Astrocyte (in vitro differentiated cells and primary cell): ENCODE data around the gene TENM3. TPM values are rescaled to one million over a fixed set of nuclear protein-coding genes. Genes with fewer than 3 reads are reported as not detected.
A peak's percentile ranks its signal among the peaks of the same experiment; 100 is the strongest.

Experiments used
- DNase-seq: peaks from one replicate; pipeline ENCODE4 v3.0.0-alpha.2; 2010; ENCODE audit warnings: low read depth
- FAIRE-seq: peaks from 2 replicates; lab custom pipeline; 2011; peaks lifted over from hg19 to GRCh38; lab: Jason Lieb, UNC
- H2AFZ ChIP-seq: 2 replicates; pipeline ENCODE4 v1.6.0; 2012; ENCODE audit warnings: low read depth, low read length, inconsistent platforms
- H3K27ac ChIP-seq: 2 replicates; pipeline ENCODE4 v1.5.1; 2011; ENCODE audit warnings: low read depth, low read length, inconsistent platforms
- H3K27me3 ChIP-seq: 2 replicates; pipeline ENCODE4 v1.6.0; 2011; ENCODE audit warnings: low read length, inconsistent platforms; ENCODE audit not compliant: insufficient read depth
- H3K36me3 ChIP-seq: 2 replicates; pipeline ENCODE4 v1.5.1; 2011; ENCODE audit warnings: low read length, inconsistent platforms; ENCODE audit not compliant: insufficient read depth
- H3K4me1 ChIP-seq: 2 replicates; pipeline ENCODE4 v1.5.1; 2011; ENCODE audit warnings: low read length, inconsistent platforms; ENCODE audit not compliant: insufficient read depth
- H3K4me2 ChIP-seq: 2 replicates; pipeline ENCODE4 v1.6.0; 2012; ENCODE audit warnings: low read length, inconsistent platforms
- H3K4me3 ChIP-seq: 2 replicates; pipeline ENCODE4 v1.5.1; 2011; ENCODE audit warnings: low read depth, mild to moderate bottlenecking, low read length, inconsistent platforms; ENCODE audit not compliant: insufficient read depth
- H3K79me2 ChIP-seq: 2 replicates; pipeline ENCODE4 v1.6.0; 2012; ENCODE audit warnings: mild to moderate bottlenecking, low read length, inconsistent platforms; ENCODE audit not compliant: insufficient read depth
- H3K9ac ChIP-seq: 2 replicates; pipeline ENCODE4 v1.6.0; 2012; ENCODE audit warnings: mild to moderate bottlenecking, low read length, inconsistent platforms
- H3K9me3 ChIP-seq: 2 replicates; pipeline ENCODE4 v1.5.1; 2012; ENCODE audit warnings: low read depth, mild to moderate bottlenecking, low read length, inconsistent platforms; ENCODE audit not compliant: insufficient read depth
- H4K20me1 ChIP-seq: 2 replicates; pipeline ENCODE4 v1.6.0; 2012; ENCODE audit warnings: low read length, inconsistent platforms; ENCODE audit not compliant: insufficient read depth
- H3K27ac Mint-ChIP-seq: one replicate; pipeline ENCODE4 v1.8.0; 2021; ENCODE audit warnings: mild to moderate bottlenecking, mixed read lengths; ENCODE audit not compliant: unreplicated experiment
- H3K27me3 Mint-ChIP-seq: one replicate; pipeline ENCODE4 v1.8.0; 2021; ENCODE audit warnings: low read depth, mixed read lengths; ENCODE audit not compliant: unreplicated experiment
- H3K36me3 Mint-ChIP-seq: one replicate; pipeline ENCODE4 v1.8.0; 2021; ENCODE audit warnings: low read depth, mixed read lengths; ENCODE audit not compliant: unreplicated experiment
- H3K4me1 Mint-ChIP-seq: one replicate; pipeline ENCODE4 v1.8.0; 2021; ENCODE audit warnings: low read depth, mixed read lengths; ENCODE audit not compliant: unreplicated experiment
- H3K4me3 Mint-ChIP-seq: one replicate; pipeline ENCODE4 v1.8.0; 2021; ENCODE audit warnings: mild to moderate bottlenecking, moderate library complexity, mixed read lengths; ENCODE audit not compliant: unreplicated experiment
- H3K9me3 Mint-ChIP-seq: one replicate; pipeline ENCODE4 v1.8.0; 2021; ENCODE audit warnings: mild to moderate bottlenecking, mixed read lengths; ENCODE audit not compliant: unreplicated experiment
- CTCF ChIP-seq: IDR thresholded peaks from 2 replicates; pipeline ENCODE4 v1.5.1; 2011; ENCODE audit warnings: low read depth, mild to moderate bottlenecking, inconsistent platforms, low read length, moderate library complexity; ENCODE audit not compliant: insufficient read depth
- EZH2 ChIP-seq: IDR thresholded peaks from 2 replicates; pipeline ENCODE4 v1.6.1; 2012; ENCODE audit warnings: mild to moderate bottlenecking, low read length, inconsistent platforms; ENCODE audit not compliant: insufficient read depth
- total RNA-seq: library from RNA; stranded (reverse); gene quantifications from 2 replicates; pipeline ENCODE4 v1.2.1, GENCODE V29; 2021

TENM3 gene
- total RNA-seq, 1 donor from 2014 or later: 127 TPM

- peaks cover 80% of the 10 kb centered on the region for H3K79me2 ChIP-seq
- H3K36me3 ChIP-seq: no peaks in the 10 kb centered on the region
- H3K4me1 ChIP-seq: peaks cover 34% of the 10 kb centered on the region
- no peak overlapping the region for H2AFZ ChIP-seq
- peaks cover 66% of the 10 kb centered on the region for H3K4me1 Mint-ChIP-seq
- H3K27ac ChIP-seq: peak overlapping the region; percentile 92
- H3K9me3 ChIP-seq: no peaks in the 10 kb centered on the region
- peaks cover 4% of the 10 kb centered on the region for H3K36me3 Mint-ChIP-seq
- H4K20me1 ChIP-seq: no peaks in the 10 kb centered on the region
- no peaks in the 10 kb centered on the region for H3K9me3 Mint-ChIP-seq
- H3K27me3 ChIP-seq: no peaks in the 10 kb centered on the region
- FAIRE-seq: peak; percentile 89
- peak overlapping the region; percentile 47 for H3K4me3 Mint-ChIP-seq
- no peaks in the 10 kb centered on the region for H3K27me3 Mint-ChIP-seq
- peak; percentile 95 for DNase-seq
- H3K27ac Mint-ChIP-seq: peak overlapping the region; percentile 97
- TF ChIP-seq CTCF (no peak), EZH2 (no peak)
- peak overlapping the region; percentile 73 for H3K4me2 ChIP-seq
- no peak overlapping the region for H3K4me3 ChIP-seq
- H3K9ac ChIP-seq: peak overlapping the region; percentile 79
Observed at GRCh38 chr4:182207830-182208396, 35.3 kb upstream of the TENM3 start.

GRCh38 chr4:182208526-182209050, 34.6 kb upstream of the TENM3 start:
- no peak for TF ChIP-seq CTCF
- no peak for TF ChIP-seq EZH2
- Histone ChIP-seq H3K4me1 (peaks cover 35% of the 10 kb centered on the region), H3K79me2 (peaks cover 79% of the 10 kb centered on the region), H3K36me3 (no peaks in the 10 kb centered on the region), H3K9ac (peak overlapping the region; percentile 79), H3K9me3 (no peaks in the 10 kb centered on the region), H3K27ac (peak overlapping the region; percentile 92), H3K27me3 (no peaks in the 10 kb centered on the region), H3K4me3 (no peak overlapping the region), H3K4me2 (peak overlapping the region; percentile 73), H2AFZ (no peak overlapping the region), H4K20me1 (no peaks in the 10 kb centered on the region)
- Mint-ChIP-seq H3K27me3 (no peaks in the 10 kb centered on the region), H3K36me3 (peaks cover 4% of the 10 kb centered on the region), H3K4me3 (no peak overlapping the region), H3K4me1 (peaks cover 69% of the 10 kb centered on the region), H3K9me3 (no peaks in the 10 kb centered on the region), H3K27ac (peak overlapping the region; percentile 97)
- no peak for FAIRE-seq
- no peak for DNase-seq

- H2AFZ ChIP-seq: no peak overlapping the region
- Mint-ChIP-seq H3K4me1 (peaks cover 56% of the 10 kb centered on the region), H3K27ac (no peak overlapping the region), H3K9me3 (no peaks in the 10 kb centered on the region), H3K36me3 (no peaks in the 10 kb centered on the region), H3K4me3 (no peak overlapping the region), H3K27me3 (no peaks in the 10 kb centered on the region)
- peak overlapping the region; percentile 7 for H3K27ac ChIP-seq
- peak overlapping the region; percentile 45 for H3K4me2 ChIP-seq
- FAIRE-seq: no peak
- no peak overlapping the region for H3K4me3 ChIP-seq
- no peaks in the 10 kb centered on the region for H4K20me1 ChIP-seq
- H3K9me3 ChIP-seq: no peaks in the 10 kb centered on the region
- no peak overlapping the region for H3K9ac ChIP-seq
- peaks cover 58% of the 10 kb centered on the region for H3K79me2 ChIP-seq
- peaks cover 22% of the 10 kb centered on the region for H3K4me1 ChIP-seq
- TF ChIP-seq EZH2 (no peak), CTCF (no peak)
- peak; percentile 59 for DNase-seq
- H3K36me3 ChIP-seq: no peaks in the 10 kb centered on the region
- no peaks in the 10 kb centered on the region for H3K27me3 ChIP-seq
Observed at GRCh38 chr4:182212211-182212761, 30.9 kb upstream of the TENM3 start.
